HG02678 (cell line): ENCODE data around the gene PDILT.

Source experiments
- ATAC-seq: cut with Tn5 transposase; IDR thresholded peaks from one replicate; pipeline ENCODE4 v1.9.1; 2021; ENCODE audit warnings: mild to moderate bottlenecking, moderate library complexity; ENCODE audit not compliant: unreplicated experiment

PDILT gene

GRCh38 chr16:20402651-20403050 lies 1.9 kb downstream of the PDILT start:
- no peak for ATAC-seq

- no peak for ATAC-seq
These were observed 3.0 kb downstream of the PDILT start for GRCh38 chr16:20401475-20402016.

- no peak for ATAC-seq
These were observed 3.5 kb downstream of the PDILT start for GRCh38 chr16:20401066-20401465.

- no peak for ATAC-seq
These were observed 5.4 kb downstream of the PDILT start for GRCh38 chr16:20399185-20399584.

- no peak for ATAC-seq
These were observed 5.9 kb downstream of the PDILT start for GRCh38 chr16:20398603-20399002.

- no peak for ATAC-seq
These were observed 7.0 kb downstream of the PDILT start for GRCh38 chr16:20397468-20398074.

- no peak for ATAC-seq
These were observed 7.6 kb downstream of the PDILT start for GRCh38 chr16:20396846-20397467.

- no peak for ATAC-seq
These were observed 8.6 kb downstream of the PDILT start for GRCh38 chr16:20395946-20396345.

- no peak for ATAC-seq
These were observed 10.5 kb downstream of the PDILT start for GRCh38 chr16:20393801-20394577.

- no peak for ATAC-seq
These were observed 13.5 kb downstream of the PDILT start for GRCh38 chr16:20391045-20391444.

- ATAC-seq = no peak
These were observed 15.7 kb downstream of the PDILT start for GRCh38 chr16:20388854-20389253.

- ATAC-seq = no peak
These were observed 16.6 kb downstream of the PDILT start for GRCh38 chr16:20387978-20388377.

- ATAC-seq = no peak
These were observed 18.4 kb downstream of the PDILT start for GRCh38 chr16:20385844-20386832.

GRCh38 chr16:20383106-20384029 lies 21.2 kb downstream of the PDILT start:
- ATAC-seq = no peak

GRCh38 chr16:20382202-20382948 lies 22.2 kb downstream of the PDILT start:
- no peak for ATAC-seq

- no peak for ATAC-seq
These were observed 23.8 kb downstream of the PDILT start for GRCh38 chr16:20380782-20381181.

GRCh38 chr16:20377181-20377580 lies 27.4 kb downstream of the PDILT start:
- no peak for ATAC-seq

- ATAC-seq = no peak
These were observed 31.8 kb downstream of the PDILT start for GRCh38 chr16:20372701-20373100.
